Ramos (cell line): ENCODE results near the gene CISD2.
"Not testable (repeated sequence)": the region's sequence is repeated elsewhere in the genome, so short reads cannot be mapped to it uniquely, and the experiment has no call there.

ENCODE experiments used
- in situ Hi-C: fragments of 300-500 bp; cut with MboI; formaldehyde crosslinking; loops from one replicate; pipeline ENCODE4 v1.14.3; 2022; ENCODE audit warnings: low sequenced_read_pairs; ENCODE audit not compliant: unreplicated experiment

Gene CISD2

DNA sequence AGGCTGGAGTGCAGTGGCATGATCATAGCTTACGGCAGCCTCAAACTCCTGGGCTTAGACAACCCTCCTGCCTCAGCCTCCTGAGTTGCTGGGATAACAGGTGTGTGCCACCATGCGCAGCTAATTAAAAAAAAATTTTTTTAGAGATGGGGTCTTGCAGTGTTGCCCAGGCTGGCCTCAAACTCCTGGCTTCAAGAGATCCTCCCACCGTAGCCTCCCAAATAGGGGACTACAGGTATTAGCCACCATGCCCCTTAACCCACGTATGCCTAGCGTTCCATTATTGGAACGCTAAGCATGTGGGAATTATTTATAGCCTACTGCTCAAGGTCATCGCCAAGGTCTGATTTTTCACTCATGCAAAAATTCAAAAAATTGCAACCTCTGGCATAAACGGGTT is 21.1 kb upstream of the CISD2 start:
- in situ Hi-C loops: no loop called here

- in situ Hi-C loops: no loop called here
Measured at GRCh38 chr4:102849579-102850104, 19.1 kb upstream of the CISD2 start.

DNA sequence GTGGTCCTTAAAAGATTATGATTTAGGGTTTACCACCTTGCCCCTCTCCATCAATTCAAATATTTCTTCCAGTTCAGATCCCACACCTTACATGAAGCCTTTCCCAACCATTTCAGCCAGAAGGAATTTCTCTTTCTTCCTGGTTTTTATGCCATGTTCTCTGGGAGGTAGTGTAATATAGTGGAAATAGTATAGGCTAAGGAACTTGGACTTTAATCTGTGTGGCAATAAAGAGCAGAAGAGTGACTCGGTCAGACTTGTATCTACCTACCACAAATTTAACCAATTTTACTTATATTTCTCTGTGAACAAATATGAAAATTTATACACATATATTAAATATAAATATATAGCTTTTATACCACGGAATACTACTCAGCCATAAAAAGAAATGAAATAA is 18.4 kb upstream of the CISD2 start:
- in situ Hi-C loops: no loop called here

- in situ Hi-C loops: no loop called here
Measured at GRCh38 chr4:102858828-102859464, 9.8 kb upstream of the CISD2 start.

DNA sequence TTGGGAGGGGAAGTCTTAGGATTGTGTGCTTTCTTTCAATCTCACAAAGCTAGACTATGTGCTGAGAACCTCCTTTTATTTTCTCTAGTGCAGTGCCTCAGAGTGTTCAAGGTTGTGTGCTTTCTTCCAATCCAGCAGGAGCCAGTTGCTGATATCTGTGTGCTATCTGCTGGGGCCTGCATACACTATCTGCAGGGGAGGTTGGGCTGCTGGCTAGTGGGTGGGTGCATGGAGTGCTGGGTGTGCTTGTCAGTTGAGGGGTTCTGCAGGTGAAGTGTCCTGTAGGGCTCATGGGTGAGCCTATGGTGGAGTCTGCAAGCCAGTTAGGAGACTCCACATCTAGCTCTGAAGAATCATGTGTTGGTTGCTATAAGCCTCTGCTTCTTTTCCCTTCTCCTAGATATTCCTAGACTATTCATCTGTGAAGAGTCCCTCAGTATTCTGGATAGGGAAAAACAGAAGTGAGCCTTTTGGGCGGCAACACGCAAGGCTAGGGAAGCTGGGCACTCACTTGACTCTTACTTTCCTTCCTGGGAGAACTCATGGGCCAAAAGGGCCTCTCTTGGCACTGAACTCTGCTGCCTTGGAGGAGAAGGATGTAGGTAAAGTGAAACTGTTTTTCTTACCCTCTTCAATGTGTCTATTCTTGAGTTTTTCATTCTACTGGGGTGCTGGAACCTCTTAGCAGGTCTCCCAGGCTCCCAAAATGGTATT is 8.0 kb upstream of the CISD2 start:
- in situ Hi-C loops: no loop called here

DNA sequence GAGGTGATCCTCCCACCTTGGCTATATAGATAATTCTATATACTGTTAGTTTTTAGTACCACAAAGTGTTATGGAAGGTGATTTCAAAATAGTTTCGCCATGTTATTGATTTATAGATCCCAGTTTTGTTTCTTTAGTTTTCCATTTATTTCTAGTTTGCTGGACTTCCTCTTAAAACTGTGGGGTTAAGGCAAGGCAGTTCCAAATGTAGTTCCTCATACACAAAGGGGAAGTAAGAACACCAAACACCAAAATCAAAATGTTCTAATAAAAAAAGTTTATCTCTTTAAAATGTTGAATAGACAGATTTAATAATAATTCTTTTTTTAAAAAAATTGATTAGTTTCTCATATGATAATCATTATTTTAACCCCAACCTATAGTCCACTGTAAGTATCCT is 6.8 kb upstream of the CISD2 start:
- in situ Hi-C loops: no loop called here

GRCh38 chr4:102862747-102863146 is 6.0 kb upstream of the CISD2 start:
- in situ Hi-C loops: no loop called here

- in situ Hi-C loops: not testable (repeated sequence)
Measured at GRCh38 chr4:102865327-102865726, 3.5 kb upstream of the CISD2 start.

GRCh38 chr4:102867278-102868152 is 1.3 kb upstream of the CISD2 start:
- in situ Hi-C loops: no loop called here

DNA sequence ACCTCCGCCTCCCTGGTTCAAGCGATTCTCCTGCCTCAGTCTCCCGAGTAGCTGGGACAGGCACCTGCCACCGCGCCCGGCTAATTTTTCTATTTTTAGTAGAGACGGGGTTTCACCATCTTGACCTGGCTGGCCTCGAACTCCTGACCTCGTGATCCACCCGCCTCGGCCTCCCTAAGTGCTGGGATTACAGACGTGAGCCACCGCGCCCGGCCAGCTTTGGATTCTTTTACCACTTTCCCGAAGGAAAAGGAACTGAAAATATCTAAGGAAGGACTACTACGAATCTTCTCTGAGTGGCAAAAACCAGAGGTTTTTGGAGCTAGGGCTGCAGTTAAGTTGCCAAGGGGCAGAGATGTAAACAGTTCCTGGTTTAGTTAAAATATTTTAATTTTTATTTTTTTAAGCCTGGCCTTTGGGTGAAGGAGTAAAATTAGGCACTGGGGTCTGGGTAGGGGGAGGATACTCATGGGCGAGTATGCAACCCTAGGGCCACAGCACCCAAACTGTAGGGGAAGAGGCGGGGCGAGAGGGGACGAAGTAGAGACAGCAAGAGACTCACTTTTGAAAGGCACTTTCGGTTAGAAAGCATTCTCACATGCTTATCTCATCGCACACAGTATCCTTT is 525 bp upstream of the CISD2 start:
- in situ Hi-C loops: no loop called here

GRCh38 chr4:102869569-102870197 is 891 bp downstream of the CISD2 start:
- in situ Hi-C loops: no loop called here

DNA sequence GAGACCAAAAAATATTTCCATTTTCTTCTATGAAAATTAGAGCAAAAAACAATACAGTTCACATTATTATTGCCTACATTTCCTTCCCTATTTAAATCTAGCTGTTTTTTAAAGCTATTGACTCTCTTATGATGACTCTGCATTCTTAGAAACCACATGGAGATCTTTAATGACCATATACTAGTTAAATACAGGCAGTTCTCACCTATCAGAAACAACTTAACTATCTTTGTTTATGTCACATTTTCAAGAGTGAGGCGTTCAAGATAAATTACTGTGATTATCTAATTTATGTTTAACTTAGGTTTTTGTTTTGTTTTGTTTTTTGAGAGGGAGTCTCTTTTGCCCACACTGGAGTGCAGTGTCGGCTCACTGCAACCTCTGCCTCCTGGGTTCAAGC is 3.0 kb downstream of the CISD2 start:
- in situ Hi-C loops: no loop called here

GRCh38 chr4:102877477-102878106 is 8.8 kb downstream of the CISD2 start:
- in situ Hi-C loops: not testable (repeated sequence)

DNA sequence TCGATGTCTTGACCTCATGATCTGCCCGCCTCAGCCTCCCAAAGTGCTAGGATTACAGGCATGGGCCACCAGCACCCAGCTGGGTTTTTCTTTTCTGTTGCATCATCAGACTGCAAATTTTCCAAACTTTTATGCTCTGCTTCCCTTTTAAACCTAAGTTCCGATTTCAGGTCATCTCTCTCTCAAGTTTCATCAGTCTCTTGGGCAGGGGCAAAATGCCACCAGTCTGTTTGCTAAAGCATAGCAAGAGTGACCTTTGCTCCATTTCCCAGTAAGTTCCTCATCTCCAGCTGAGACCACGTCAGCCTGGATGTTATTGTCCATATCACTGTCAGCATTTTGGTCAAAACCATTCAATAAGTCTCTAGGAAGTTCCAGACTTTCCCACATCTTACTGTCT is 9.6 kb downstream of the CISD2 start:
- in situ Hi-C loops: not testable (repeated sequence)

GRCh38 chr4:102878901-102879300 is 10.1 kb downstream of the CISD2 start:
- in situ Hi-C loops: no loop called here

DNA sequence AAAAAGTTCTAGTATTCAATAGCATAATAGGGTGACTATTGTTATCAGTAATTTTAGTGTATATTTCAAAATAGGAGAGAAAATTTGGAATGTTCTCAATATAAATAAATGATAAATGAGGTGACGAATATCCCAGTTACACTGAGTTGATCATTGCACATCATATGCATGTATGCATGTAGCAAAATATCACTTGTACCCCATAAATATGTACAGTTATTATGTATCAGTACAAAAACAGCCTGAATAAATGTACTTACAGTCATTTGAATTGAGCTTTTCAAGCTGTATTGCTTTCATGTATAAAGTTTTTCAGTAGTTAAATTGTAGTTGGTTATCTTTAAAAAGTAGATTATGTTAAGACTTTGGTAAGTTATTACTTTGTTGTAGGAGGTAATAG is 12.6 kb downstream of the CISD2 start:
- in situ Hi-C loops: no loop called here

DNA sequence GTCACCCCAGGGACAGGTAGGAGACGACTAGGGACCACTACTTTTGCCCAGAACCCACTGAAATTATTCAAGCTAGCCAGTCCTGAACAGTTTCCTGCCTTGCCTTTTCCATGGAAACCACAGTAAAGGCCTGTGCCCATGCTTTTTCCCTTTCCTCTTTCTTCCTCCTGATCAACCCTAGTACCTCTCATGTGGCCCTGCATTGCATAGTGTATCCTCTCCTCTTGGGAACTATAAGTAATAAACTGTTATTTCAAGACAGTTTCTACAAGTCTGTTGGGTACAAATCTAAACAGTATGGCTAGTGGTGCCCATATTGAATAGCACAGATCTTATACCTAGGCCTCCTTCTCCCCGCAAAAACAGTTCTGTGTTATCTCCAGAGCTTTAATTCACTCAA is 14.5 kb downstream of the CISD2 start:
- in situ Hi-C loops: no loop called here

GRCh38 chr4:102888570-102888969 is 19.8 kb downstream of the CISD2 start:
- in situ Hi-C loops: not testable (repeated sequence)

GRCh38 chr4:102889866-102890265 is 21.1 kb downstream of the CISD2 start:
- in situ Hi-C loops: not testable (repeated sequence)

DNA sequence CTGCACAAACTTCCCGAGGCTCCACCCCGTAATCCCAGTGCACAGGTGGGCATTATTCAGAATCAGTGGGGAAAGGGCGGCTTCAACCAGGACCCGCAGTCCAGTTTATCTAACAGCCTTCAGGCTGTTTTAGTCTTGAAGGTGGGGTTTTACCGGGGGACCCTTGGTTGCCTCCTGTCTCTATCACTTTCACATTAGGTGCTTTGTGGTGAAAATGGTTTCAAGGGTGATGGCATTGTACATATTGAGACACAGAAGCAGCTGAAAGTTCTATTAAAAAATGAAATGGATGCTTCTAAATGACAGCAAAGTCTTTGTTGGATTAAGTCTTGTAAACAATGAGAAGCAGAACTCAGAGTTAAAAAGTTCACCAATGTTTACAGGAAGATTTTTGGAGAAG is 27.8 kb downstream of the CISD2 start:
- in situ Hi-C loops: not testable (repeated sequence)
